ENCODE measurements around the gene PLPP1.

Gene PLPP1

GRCh38 chr5:55427157-55427556 is 107.6 kb downstream of the PLPP1 start:
- no peaks in the 10 kb centered on the region for H3K4me1 ChIP-seq (ENCODE audit: low read length)
- H2AFZ ChIP-seq (ENCODE audit: low read depth, low read length), result no peak overlapping the region
- H3K9me3 ChIP-seq (ENCODE audit: insufficient read depth, low read length), result no peaks in the 10 kb centered on the region
- H3K4me2 ChIP-seq (ENCODE audit: low read length), result no peak overlapping the region
- TF ChIP-seq CTCF (IDR thresholded peaks at IDR 0.05; ENCODE audit: low read depth, low read length), result no peak
- no peak for TF ChIP-seq EZH2phosphoT487 (IDR thresholded peaks at IDR 0.05; ENCODE audit: low read depth)
- no peaks in the 10 kb centered on the region for H3K79me2 ChIP-seq (ENCODE audit: low read length)
- H3K9ac ChIP-seq (ENCODE audit: low read length), result no peak overlapping the region
- no peak overlapping the region for H3K4me3 ChIP-seq (ENCODE audit: low read length)
- H3K27me3 ChIP-seq (ENCODE audit: low read depth, low read length), result no peaks in the 10 kb centered on the region
- H4K20me1 ChIP-seq (ENCODE audit: insufficient read depth, low read length), result no peaks in the 10 kb centered on the region
- H3K36me3 ChIP-seq (replicated peaks; ENCODE audit: low read depth, low read length), result peaks cover 53% of the 10 kb centered on the region
- H3K27ac ChIP-seq (ENCODE audit: low read length), result no peak overlapping the region

GRCh38 chr5:55426455-55426854 is 108.3 kb downstream of the PLPP1 start:
- Histone ChIP-seq H3K9ac (ENCODE audit: low read length) (no peak overlapping the region), H3K4me2 (ENCODE audit: low read length) (no peak overlapping the region), H3K27ac (ENCODE audit: low read length) (no peak overlapping the region), H3K9me3 (ENCODE audit: insufficient read depth, low read length) (no peaks in the 10 kb centered on the region), H2AFZ (ENCODE audit: low read depth, low read length) (no peak overlapping the region), H3K4me3 (ENCODE audit: low read length) (no peak overlapping the region), H4K20me1 (ENCODE audit: insufficient read depth, low read length) (no peaks in the 10 kb centered on the region), H3K27me3 (ENCODE audit: low read depth, low read length) (no peaks in the 10 kb centered on the region), H3K4me1 (ENCODE audit: low read length) (no peaks in the 10 kb centered on the region), H3K79me2 (ENCODE audit: low read length) (no peaks in the 10 kb centered on the region), H3K36me3 (replicated peaks; ENCODE audit: low read depth, low read length) (peaks cover 55% of the 10 kb centered on the region)
- TF ChIP-seq CTCF (IDR thresholded peaks at IDR 0.05; ENCODE audit: low read depth, low read length), result no peak
- TF ChIP-seq EZH2phosphoT487 (IDR thresholded peaks at IDR 0.05; ENCODE audit: low read depth), result no peak

- no peaks in the 10 kb centered on the region for H3K27me3 ChIP-seq (ENCODE audit: low read depth, low read length)
- H3K27ac ChIP-seq (ENCODE audit: low read length), result no peak overlapping the region
- TF ChIP-seq EZH2phosphoT487 (IDR thresholded peaks at IDR 0.05; ENCODE audit: low read depth) (no peak), CTCF (IDR thresholded peaks at IDR 0.05; ENCODE audit: low read depth, low read length) (no peak)
- H3K36me3 ChIP-seq (replicated peaks; ENCODE audit: low read depth, low read length), result peaks cover 34% of the 10 kb centered on the region
- no peak overlapping the region for H3K9ac ChIP-seq (ENCODE audit: low read length)
- no peak overlapping the region for H3K4me3 ChIP-seq (ENCODE audit: low read length)
- no peaks in the 10 kb centered on the region for H3K4me1 ChIP-seq (ENCODE audit: low read length)
- no peak overlapping the region for H3K4me2 ChIP-seq (ENCODE audit: low read length)
- H3K9me3 ChIP-seq (ENCODE audit: insufficient read depth, low read length), result no peaks in the 10 kb centered on the region
- H4K20me1 ChIP-seq (ENCODE audit: insufficient read depth, low read length), result no peaks in the 10 kb centered on the region
- no peaks in the 10 kb centered on the region for H3K79me2 ChIP-seq (ENCODE audit: low read length)
- H2AFZ ChIP-seq (ENCODE audit: low read depth, low read length), result no peak overlapping the region
Measured at GRCh38 chr5:55421074-55421529, 113.7 kb downstream of the PLPP1 start.

- TF ChIP-seq CTCF (IDR thresholded peaks at IDR 0.05; ENCODE audit: low read depth, low read length) (no peak), EZH2phosphoT487 (IDR thresholded peaks at IDR 0.05; ENCODE audit: low read depth) (no peak)
- no peak overlapping the region for H3K9ac ChIP-seq (ENCODE audit: low read length)
- no peak overlapping the region for H2AFZ ChIP-seq (ENCODE audit: low read depth, low read length)
- no peaks in the 10 kb centered on the region for H3K4me1 ChIP-seq (ENCODE audit: low read length)
- H3K27ac ChIP-seq (ENCODE audit: low read length), result no peak overlapping the region
- H3K9me3 ChIP-seq (ENCODE audit: insufficient read depth, low read length), result no peaks in the 10 kb centered on the region
- no peak overlapping the region for H3K4me2 ChIP-seq (ENCODE audit: low read length)
- H3K27me3 ChIP-seq (ENCODE audit: low read depth, low read length), result no peaks in the 10 kb centered on the region
- H4K20me1 ChIP-seq (ENCODE audit: insufficient read depth, low read length), result no peaks in the 10 kb centered on the region
- H3K36me3 ChIP-seq (replicated peaks; ENCODE audit: low read depth, low read length), result peaks cover 26% of the 10 kb centered on the region
- H3K79me2 ChIP-seq (ENCODE audit: low read length), result no peaks in the 10 kb centered on the region
- no peak overlapping the region for H3K4me3 ChIP-seq (ENCODE audit: low read length)
Measured at GRCh38 chr5:55418994-55419968, 115.5 kb downstream of the PLPP1 start.

Data from OCI-LY3 (cell line).